ENCODE results near the gene MLN.

Gene MLN

DNA sequence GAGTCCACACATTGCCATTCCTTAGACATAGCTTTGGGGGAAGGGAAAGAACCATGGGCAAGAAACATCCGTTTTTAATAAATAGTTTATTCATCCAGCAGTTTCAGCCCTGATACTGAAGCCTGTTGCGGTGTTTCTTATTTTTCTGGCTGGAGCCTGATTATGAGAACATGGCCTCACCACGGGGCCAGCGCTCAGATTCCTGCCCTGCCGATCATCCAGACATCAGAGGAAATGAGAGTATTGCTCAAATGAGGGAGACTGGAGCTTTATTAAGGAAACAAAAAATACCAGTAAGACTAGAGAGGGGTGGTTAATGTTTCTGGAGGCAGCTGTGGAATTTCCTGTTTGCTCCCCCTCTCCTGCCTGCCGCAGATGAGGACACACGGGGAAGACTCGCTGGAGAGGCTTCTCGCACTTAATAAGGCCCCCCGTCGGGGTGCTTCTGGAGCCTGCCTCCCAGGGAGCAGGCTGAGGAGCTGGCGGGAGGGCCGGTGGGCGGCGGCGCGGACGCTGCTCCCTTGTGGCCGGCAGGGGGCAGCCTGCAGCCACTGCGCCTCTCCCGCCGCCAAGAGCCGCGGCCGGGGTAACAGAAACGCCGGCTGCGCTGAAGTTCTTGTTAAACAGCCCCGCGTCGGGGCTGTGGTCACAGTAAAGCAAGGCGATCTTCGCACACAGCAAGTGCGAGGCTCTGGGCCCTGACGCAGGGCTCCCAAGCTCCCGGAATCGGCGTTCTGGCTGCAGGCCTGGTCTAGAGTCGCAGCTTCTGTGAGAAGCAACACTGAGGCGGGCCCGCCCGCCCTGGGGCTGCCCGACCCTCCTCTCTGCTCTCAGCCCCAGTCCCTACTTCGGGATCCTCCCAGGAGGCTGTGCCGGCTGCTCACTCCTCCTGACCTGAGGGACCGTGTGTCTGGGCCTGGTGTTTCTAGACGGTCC is 32.4 kb downstream of the MLN start:
- peak; percentile 82 for DNase-seq (ENCODE audit: low spot score)
- TF ChIP-seq, protein P1, sequence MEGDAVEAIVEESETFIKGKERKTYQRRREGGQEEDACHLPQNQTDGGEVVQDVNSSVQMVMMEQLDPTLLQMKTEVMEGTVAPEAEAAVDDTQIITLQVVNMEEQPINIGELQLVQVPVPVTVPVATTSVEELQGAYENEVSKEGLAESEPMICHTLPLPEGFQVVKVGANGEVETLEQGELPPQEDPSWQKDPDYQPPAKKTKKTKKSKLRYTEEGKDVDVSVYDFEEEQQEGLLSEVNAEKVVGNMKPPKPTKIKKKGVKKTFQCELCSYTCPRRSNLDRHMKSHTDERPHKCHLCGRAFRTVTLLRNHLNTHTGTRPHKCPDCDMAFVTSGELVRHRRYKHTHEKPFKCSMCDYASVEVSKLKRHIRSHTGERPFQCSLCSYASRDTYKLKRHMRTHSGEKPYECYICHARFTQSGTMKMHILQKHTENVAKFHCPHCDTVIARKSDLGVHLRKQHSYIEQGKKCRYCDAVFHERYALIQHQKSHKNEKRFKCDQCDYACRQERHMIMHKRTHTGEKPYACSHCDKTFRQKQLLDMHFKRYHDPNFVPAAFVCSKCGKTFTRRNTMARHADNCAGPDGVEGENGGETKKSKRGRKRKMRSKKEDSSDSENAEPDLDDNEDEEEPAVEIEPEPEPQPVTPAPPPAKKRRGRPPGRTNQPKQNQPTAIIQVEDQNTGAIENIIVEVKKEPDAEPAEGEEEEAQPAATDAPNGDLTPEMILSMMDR (IDR thresholded peaks at IDR 0.05; ENCODE audit: extremely low read depth, missing control alignments) = peak; percentile 79

DNA sequence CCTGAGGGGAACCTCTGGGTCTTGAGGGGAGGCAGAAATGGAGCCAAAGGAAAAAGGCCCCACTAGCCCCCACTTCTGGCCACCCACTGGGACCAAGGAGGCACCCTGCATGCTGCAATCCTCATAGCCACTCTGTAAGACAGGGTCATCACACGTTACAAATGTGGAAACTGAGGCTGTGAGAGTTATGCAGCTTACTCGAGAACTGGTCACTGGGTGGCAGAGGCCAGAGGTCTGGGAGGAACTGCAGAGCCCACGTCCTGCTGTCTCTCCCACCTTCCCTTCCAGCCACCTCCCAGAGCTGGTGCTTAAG is 33.0 kb downstream of the MLN start:
- DNase-seq (ENCODE audit: low spot score) = no peak
- TF ChIP-seq, protein P1 (IDR thresholded peaks at IDR 0.05; ENCODE audit: extremely low read depth, missing control alignments) = no peak

DNA sequence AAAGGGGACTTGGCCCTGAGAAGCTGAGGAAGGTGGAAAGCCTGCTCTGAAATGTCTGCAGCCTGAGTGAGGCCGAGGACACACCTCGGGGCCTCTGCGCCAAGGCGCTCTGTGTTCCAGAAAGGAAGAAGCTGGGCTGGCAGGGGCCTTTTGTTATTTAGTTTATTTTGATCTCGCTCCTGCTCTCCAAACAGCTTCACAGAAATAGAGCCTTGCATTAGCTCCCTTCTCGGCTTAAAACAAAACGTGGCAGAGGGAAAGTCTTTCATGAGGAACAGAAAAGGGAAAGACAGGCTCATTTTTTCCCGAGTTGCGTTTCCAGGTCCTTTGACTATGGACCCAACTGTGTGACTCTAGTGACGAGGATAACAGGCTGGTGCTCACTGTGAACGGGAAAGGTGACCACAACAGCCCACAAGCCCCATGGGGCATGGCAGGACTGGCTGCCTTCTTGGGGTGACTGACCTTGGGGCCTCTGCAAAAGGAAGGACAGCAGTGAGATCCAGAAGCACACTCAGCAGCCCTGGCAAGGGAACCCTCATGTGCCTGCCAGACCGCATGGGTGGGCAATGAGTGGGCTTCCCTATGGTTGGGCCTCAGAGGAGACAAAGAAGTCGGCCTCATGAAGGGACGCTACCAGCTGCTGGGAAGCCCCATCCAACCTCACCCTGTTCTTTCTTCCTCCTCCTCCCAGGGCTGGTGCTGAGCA is 33.5 kb downstream of the MLN start:
- DNase-seq (ENCODE audit: low spot score) = no peak
- TF ChIP-seq, protein P1 (IDR thresholded peaks at IDR 0.05; ENCODE audit: extremely low read depth, missing control alignments) = no peak

DNA sequence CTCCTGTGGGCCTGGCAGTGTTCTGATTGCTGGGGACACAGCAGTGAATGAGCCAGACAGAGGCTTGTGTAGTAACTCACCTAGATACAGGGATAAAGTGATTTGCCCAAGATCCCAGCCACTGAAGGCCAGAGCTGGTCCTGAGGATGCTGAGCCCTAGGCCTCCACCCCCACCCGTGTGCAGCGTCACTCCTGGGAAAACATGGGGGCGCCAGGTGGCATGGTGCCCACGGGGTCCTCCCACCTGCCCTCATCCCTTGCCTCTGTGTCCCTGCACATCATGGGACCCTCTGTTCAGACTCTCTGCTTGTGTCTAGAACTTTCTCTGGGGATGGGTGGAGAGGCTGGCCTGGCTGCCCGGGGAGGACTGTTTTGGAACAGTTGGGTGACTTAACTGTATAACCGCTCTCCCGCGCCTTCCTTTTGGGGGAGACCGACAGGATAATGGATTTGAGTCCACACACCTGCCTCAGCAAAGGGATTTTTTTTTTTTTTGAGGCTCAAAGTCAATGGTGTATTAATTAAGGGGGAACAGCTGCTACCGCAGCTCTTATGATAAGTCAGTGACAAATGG is 34.5 kb downstream of the MLN start:
- TF ChIP-seq, protein P1 (IDR thresholded peaks at IDR 0.05; ENCODE audit: extremely low read depth, missing control alignments) = no peak
- DNase-seq (ENCODE audit: low spot score) = no peak

DNA sequence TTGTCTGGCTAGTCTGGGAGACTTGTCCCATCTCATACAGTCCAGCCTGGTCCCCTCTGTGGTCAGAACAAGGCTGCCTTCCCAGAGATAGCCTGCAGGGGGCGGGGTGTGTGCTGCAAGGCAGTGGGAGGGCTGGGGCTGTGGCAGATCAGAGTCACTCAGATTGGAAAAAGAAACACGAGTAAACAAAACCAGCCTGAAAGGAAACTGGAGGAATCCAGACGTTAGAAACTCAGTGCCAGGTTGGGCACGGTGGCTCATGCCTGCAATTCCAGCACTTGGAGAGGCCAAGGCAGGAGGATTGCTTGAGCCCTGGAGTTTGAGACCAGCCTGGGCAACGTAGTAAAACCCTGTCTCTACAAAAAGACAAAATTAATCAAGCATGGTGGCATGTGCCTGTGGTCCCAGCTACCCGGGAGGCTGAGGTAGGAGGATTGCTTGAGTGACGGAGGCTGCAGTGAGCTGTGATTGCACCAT is 35.1 kb downstream of the MLN start:
- peak; percentile 82 for DNase-seq (ENCODE audit: low spot score)
- TF ChIP-seq, protein P1 (IDR thresholded peaks at IDR 0.05; ENCODE audit: extremely low read depth, missing control alignments) = peak; percentile 80

DNA sequence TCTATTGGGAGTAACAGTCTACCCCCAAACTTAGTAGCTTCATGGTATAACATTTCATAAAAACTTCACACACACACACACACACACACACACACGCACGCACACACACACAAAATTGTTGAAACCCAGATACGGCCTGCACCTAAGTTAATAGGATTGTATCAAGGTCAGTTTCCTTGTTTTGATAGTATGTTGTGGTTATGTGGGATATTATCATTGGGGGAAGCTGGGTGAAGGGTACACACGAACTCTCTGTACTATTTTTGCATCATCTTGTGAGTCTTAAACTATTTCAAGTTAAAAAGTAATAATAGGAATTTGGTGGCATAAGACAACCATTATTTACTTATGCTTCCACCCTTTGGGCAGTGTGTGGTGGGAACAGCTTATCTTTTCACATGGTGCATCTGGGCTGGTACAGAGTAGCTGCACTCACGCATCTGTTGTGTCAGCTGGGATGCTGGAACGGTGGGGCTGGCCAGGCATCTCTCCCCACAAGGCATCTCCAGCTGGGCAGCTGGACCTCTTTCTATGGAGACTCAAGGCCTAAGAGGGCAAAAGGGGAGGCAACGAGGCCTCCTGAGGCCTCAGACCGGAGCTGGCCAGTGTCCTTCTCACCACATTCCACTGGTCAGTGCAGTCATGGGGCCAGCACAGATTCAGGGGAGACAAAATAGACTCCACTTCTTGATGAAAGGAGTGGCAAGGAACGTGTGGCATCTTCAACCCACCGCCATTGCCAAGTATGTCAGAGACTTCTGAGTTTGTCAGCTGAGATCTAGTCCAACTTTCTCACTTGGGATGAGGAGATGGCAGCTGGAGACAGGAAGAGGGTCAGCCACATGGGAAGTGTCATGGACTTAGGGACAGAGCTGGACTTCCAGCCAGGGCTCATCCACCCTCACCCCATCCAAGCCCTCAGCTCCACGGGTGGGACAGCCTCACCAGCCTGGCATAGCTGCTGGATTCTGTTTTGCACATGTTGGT is 36.6 kb downstream of the MLN start:
- TF ChIP-seq, protein P1 (IDR thresholded peaks at IDR 0.05; ENCODE audit: extremely low read depth, missing control alignments) = no peak
- no peak for DNase-seq (ENCODE audit: low spot score)
